GM18502 (cell line): ENCODE measurements around the gene SYNGR3.
"Not testable (repeated sequence)": the region's sequence is repeated elsewhere in the genome, so short reads cannot be mapped to it uniquely, and the experiment has no call there.

Experiments
- ATAC-seq: cut with Tn5 transposase; IDR thresholded peaks from one replicate; pipeline ENCODE4 v1.9.1; 2021; ENCODE audit warnings: mild to moderate bottlenecking; ENCODE audit not compliant: unreplicated experiment, poor library complexity

Gene SYNGR3

GRCh38 chr16:1989209-1990100 lies at the start of gene SYNGR3:
TSS of gene SYNGR3 (plus strand) at chr16:1989970. CDS start at chr16:1990103, 133 bp downstream.
- ATAC-seq: no peak

- ATAC-seq: no peak
Observed at GRCh38 chr16:1940273-1941161, 49.3 kb upstream of the SYNGR3 start.

- ATAC-seq: no peak
Observed at GRCh38 chr16:1941162-1942046, 48.4 kb upstream of the SYNGR3 start.

- no peak for ATAC-seq
Observed at GRCh38 chr16:1942047-1942809, 47.5 kb upstream of the SYNGR3 start.

GRCh38 chr16:1942810-1943726 lies 46.7 kb upstream of the SYNGR3 start, which contains the start of gene MSRB1:
TSS of gene MSRB1 (minus strand) at chr16:1943199. CDS start at chr16:1943156, 43 bp downstream.
- ATAC-seq: peak; percentile 91

- ATAC-seq: no peak
Observed at GRCh38 chr16:1944612-1945199, 45.1 kb upstream of the SYNGR3 start.

- no peak for ATAC-seq
Observed at GRCh38 chr16:1945559-1946391, 44.0 kb upstream of the SYNGR3 start.

GRCh38 chr16:1946495-1947368 lies 43.0 kb upstream of the SYNGR3 start:
- no peak for ATAC-seq

GRCh38 chr16:1947369-1947670 lies 42.5 kb upstream of the SYNGR3 start:
- ATAC-seq: no peak

GRCh38 chr16:1949507-1949906 lies 40.3 kb upstream of the SYNGR3 start:
- no peak for ATAC-seq

GRCh38 chr16:1950047-1950446 lies 39.7 kb upstream of the SYNGR3 start:
- no peak for ATAC-seq

GRCh38 chr16:1950559-1950958 lies 39.2 kb upstream of the SYNGR3 start:
- ATAC-seq: no peak

- ATAC-seq: no peak
Observed at GRCh38 chr16:1953734-1954133, 36.0 kb upstream of the SYNGR3 start.

- ATAC-seq: not testable (repeated sequence)
Observed at GRCh38 chr16:1957434-1958142, 32.2 kb upstream of the SYNGR3 start.

- not testable (repeated sequence) for ATAC-seq
Observed at GRCh38 chr16:1958143-1958491, 31.7 kb upstream of the SYNGR3 start.
